Glutamatergic neuron (in vitro differentiated cells): ENCODE results near the gene PPP2R3A. TPM values are rescaled to one million over a fixed set of nuclear protein-coding genes. Genes with fewer than 3 reads are reported as not detected.

Experiments used
- DNase-seq: peaks from one replicate; pipeline ENCODE4 v3.0.0; 2022
- H3K27ac Mint-ChIP-seq: one replicate; pipeline ENCODE4 v1.8.0; 2020; ENCODE audit warnings: mild to moderate bottlenecking, mixed read lengths, inconsistent platforms; ENCODE audit not compliant: unreplicated experiment
- H3K27me3 Mint-ChIP-seq: one replicate; pipeline ENCODE4 v1.8.0; 2020; ENCODE audit warnings: mild to moderate bottlenecking, moderate library complexity, mixed read lengths, inconsistent platforms; ENCODE audit not compliant: unreplicated experiment
- H3K36me3 Mint-ChIP-seq: one replicate; pipeline ENCODE4 v1.8.0; 2020; ENCODE audit warnings: mild to moderate bottlenecking, mixed read lengths, inconsistent platforms; ENCODE audit not compliant: unreplicated experiment
- H3K4me1 Mint-ChIP-seq: one replicate; pipeline ENCODE4 v1.8.0; 2020; ENCODE audit warnings: mild to moderate bottlenecking, low read depth, mixed read lengths, inconsistent platforms; ENCODE audit not compliant: unreplicated experiment
- H3K4me3 Mint-ChIP-seq: one replicate; pipeline ENCODE4 v1.8.0; 2020; ENCODE audit warnings: mild to moderate bottlenecking, mixed read lengths, inconsistent platforms; ENCODE audit not compliant: unreplicated experiment
- H3K9me3 Mint-ChIP-seq: one replicate; pipeline ENCODE4 v1.8.0; 2020; ENCODE audit warnings: mild to moderate bottlenecking, moderate library complexity, mixed read lengths, inconsistent platforms; ENCODE audit not compliant: unreplicated experiment
- total RNA-seq: library from RNA; stranded (reverse); fragmentation: NEBNext Ultra II Directional; extraction: Animal tissue kit (Norgen Biotek cat#: 25700); gene quantifications from one replicate; pipeline ENCODE4 v1.2.1, GENCODE V29; 2021; ENCODE audit not compliant: unreplicated experiment
- TF ChIP-seq, protein P1 (sequence below): fragments of 200-600 bp; sonication (generic); IDR thresholded peaks from one replicate; pipeline ENCODE4 v1.5.0; 2021; ENCODE audit not compliant: partially characterized antibody, unreplicated experiment

PPP2R3A gene
- total RNA-seq, 1 donor from 2014 or later, result 13.0 TPM

GRCh38 chr3:135970506-135971116 lies 5.1 kb downstream of the PPP2R3A start:
- Mint-ChIP-seq H3K9me3 (peaks cover 4% of the 10 kb centered on the region), H3K27ac (no peak overlapping the region), H3K4me1 (peaks cover 16% of the 10 kb centered on the region), H3K27me3 (peaks cover 7% of the 10 kb centered on the region), H3K4me3 (no peak overlapping the region), H3K36me3 (no peaks in the 10 kb centered on the region)
- TF ChIP-seq, protein P1, sequence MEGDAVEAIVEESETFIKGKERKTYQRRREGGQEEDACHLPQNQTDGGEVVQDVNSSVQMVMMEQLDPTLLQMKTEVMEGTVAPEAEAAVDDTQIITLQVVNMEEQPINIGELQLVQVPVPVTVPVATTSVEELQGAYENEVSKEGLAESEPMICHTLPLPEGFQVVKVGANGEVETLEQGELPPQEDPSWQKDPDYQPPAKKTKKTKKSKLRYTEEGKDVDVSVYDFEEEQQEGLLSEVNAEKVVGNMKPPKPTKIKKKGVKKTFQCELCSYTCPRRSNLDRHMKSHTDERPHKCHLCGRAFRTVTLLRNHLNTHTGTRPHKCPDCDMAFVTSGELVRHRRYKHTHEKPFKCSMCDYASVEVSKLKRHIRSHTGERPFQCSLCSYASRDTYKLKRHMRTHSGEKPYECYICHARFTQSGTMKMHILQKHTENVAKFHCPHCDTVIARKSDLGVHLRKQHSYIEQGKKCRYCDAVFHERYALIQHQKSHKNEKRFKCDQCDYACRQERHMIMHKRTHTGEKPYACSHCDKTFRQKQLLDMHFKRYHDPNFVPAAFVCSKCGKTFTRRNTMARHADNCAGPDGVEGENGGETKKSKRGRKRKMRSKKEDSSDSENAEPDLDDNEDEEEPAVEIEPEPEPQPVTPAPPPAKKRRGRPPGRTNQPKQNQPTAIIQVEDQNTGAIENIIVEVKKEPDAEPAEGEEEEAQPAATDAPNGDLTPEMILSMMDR, result no peak
- DNase-seq, result no peak

GRCh38 chr3:135973841-135974240 lies 8.3 kb downstream of the PPP2R3A start:
- DNase-seq, result no peak
- H3K4me1 Mint-ChIP-seq, result no peaks in the 10 kb centered on the region
- H3K36me3 Mint-ChIP-seq, result no peaks in the 10 kb centered on the region
- H3K4me3 Mint-ChIP-seq, result no peak overlapping the region
- TF ChIP-seq, protein P1, result no peak
- H3K27ac Mint-ChIP-seq, result no peak overlapping the region
- peaks cover 2% of the 10 kb centered on the region for H3K27me3 Mint-ChIP-seq
- peaks cover 3% of the 10 kb centered on the region for H3K9me3 Mint-ChIP-seq

DNA sequence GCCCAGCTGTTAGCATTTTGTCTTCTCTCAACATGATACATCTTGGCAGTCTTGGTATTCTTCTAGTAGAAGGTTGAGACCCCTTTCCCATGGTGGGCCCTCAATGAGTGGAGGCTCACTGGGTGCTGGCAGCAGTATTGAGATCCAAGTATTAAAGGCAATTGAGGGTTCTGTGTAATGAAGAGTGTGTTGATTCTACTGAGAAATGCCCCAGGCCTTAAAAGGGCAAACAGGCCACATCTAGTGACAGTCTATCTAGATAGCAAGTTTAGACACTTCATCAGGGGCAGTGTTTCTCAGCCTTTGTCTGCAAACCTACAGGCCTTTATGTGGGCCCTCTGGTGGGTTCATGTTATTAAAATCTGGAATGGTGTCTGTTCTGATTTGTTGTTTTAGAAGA lies 9.5 kb downstream of the PPP2R3A start:
- peaks cover 2% of the 10 kb centered on the region for H3K4me1 Mint-ChIP-seq
- DNase-seq, result no peak

GRCh38 chr3:135975536-135975935 lies 10.0 kb downstream of the PPP2R3A start:
- Mint-ChIP-seq H3K4me1 (peaks cover 3% of the 10 kb centered on the region), H3K9me3 (peaks cover 3% of the 10 kb centered on the region), H3K36me3 (no peaks in the 10 kb centered on the region), H3K27me3 (peaks cover 2% of the 10 kb centered on the region), H3K27ac (no peak overlapping the region), H3K4me3 (no peak overlapping the region)
- TF ChIP-seq, protein P1, result no peak
- no peak for DNase-seq

More for the DNA sequence above, 9.5 kb downstream of the PPP2R3A start:
- H3K27ac Mint-ChIP-seq, result no peak overlapping the region
- no peaks in the 10 kb centered on the region for H3K36me3 Mint-ChIP-seq
- peaks cover 3% of the 10 kb centered on the region for H3K9me3 Mint-ChIP-seq
- no peak overlapping the region for H3K4me3 Mint-ChIP-seq
- TF ChIP-seq, protein P1, result no peak
- H3K27me3 Mint-ChIP-seq, result peaks cover 2% of the 10 kb centered on the region

- TF ChIP-seq, protein P1, result no peak
- Mint-ChIP-seq H3K4me1 (peaks cover 3% of the 10 kb centered on the region), H3K4me3 (no peak overlapping the region), H3K36me3 (no peaks in the 10 kb centered on the region), H3K9me3 (no peaks in the 10 kb centered on the region), H3K27me3 (no peaks in the 10 kb centered on the region), H3K27ac (no peak overlapping the region)
- DNase-seq, result no peak
These were observed 14.8 kb downstream of the PPP2R3A start for GRCh38 chr3:135980343-135980742.
